Measurements from ENCODE around the gene AAK1.

Gene AAK1

DNA sequence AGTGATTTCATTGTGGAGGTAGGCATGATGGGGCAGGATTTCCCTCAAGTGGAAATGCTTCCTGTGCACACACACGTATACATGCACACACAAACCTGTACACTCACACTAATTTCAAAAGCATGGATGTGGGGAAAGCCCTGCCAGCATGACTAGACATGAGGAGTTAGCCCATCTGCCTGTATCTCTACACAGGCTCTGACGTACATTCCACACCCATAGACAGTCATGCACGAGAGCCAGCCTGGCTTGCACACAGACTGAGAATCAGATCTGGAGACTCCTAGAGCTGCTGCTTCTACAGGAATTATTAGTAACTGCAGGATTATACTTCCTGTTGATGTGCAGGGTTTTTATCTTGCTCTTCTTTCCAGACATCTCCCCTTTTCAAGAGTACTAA lies 179.0 kb downstream of the AAK1 start:
- TF ChIP-seq, protein P1, sequence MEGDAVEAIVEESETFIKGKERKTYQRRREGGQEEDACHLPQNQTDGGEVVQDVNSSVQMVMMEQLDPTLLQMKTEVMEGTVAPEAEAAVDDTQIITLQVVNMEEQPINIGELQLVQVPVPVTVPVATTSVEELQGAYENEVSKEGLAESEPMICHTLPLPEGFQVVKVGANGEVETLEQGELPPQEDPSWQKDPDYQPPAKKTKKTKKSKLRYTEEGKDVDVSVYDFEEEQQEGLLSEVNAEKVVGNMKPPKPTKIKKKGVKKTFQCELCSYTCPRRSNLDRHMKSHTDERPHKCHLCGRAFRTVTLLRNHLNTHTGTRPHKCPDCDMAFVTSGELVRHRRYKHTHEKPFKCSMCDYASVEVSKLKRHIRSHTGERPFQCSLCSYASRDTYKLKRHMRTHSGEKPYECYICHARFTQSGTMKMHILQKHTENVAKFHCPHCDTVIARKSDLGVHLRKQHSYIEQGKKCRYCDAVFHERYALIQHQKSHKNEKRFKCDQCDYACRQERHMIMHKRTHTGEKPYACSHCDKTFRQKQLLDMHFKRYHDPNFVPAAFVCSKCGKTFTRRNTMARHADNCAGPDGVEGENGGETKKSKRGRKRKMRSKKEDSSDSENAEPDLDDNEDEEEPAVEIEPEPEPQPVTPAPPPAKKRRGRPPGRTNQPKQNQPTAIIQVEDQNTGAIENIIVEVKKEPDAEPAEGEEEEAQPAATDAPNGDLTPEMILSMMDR (IDR thresholded peaks at IDR 0.05; ENCODE audit: poor library complexity, severe bottlenecking): no peak

GRCh38 chr2:69462780-69463179 lies 180.8 kb downstream of the AAK1 start:
- ATAC-seq (ENCODE audit: low read depth) (no peak), DNase-seq (ENCODE audit: low spot score) (no peak)
- TF ChIP-seq, protein P1 (IDR thresholded peaks at IDR 0.05; ENCODE audit: poor library complexity, severe bottlenecking): no peak
- peaks cover 9% of the 10 kb centered on the region for H3K4me1 ChIP-seq (ENCODE audit: insufficient read depth, poor library complexity, severe bottlenecking)
- H3K9me3 ChIP-seq (ENCODE audit: severe bottlenecking): no peaks in the 10 kb centered on the region
- no peak overlapping the region for H3K4me3 ChIP-seq (ENCODE audit: severe bottlenecking)
- H3K36me3 ChIP-seq (ENCODE audit: low read depth): no peaks in the 10 kb centered on the region; the same call in 1 of the 2 replicates
- no peak overlapping the region for H3K27ac ChIP-seq (ENCODE audit: poor library complexity, severe bottlenecking)
- no peaks in the 10 kb centered on the region for H3K27me3 ChIP-seq (ENCODE audit: insufficient read depth, poor library complexity, severe bottlenecking)

More for the DNA sequence above, 179.0 kb downstream of the AAK1 start:
- peak; percentile 75 for DNase-seq (ENCODE audit: low spot score)
- ATAC-seq (ENCODE audit: low read depth): peak; percentile 99
- Histone ChIP-seq H3K9me3 (ENCODE audit: severe bottlenecking) (no peaks in the 10 kb centered on the region), H3K27ac (ENCODE audit: poor library complexity, severe bottlenecking) (peak overlapping the region; percentile 6), H3K4me3 (ENCODE audit: severe bottlenecking) (no peak overlapping the region), H3K27me3 (ENCODE audit: insufficient read depth, poor library complexity, severe bottlenecking) (no peaks in the 10 kb centered on the region), H3K4me1 (ENCODE audit: insufficient read depth, poor library complexity, severe bottlenecking) (peaks cover 9% of the 10 kb centered on the region), H3K36me3 (ENCODE audit: low read depth) (no peaks in the 10 kb centered on the region; the same call in 1 of the 2 replicates)

- Histone ChIP-seq H3K4me1 (ENCODE audit: insufficient read depth, poor library complexity, severe bottlenecking) (peaks cover 9% of the 10 kb centered on the region), H3K27ac (ENCODE audit: poor library complexity, severe bottlenecking) (no peak overlapping the region), H3K9me3 (ENCODE audit: severe bottlenecking) (no peaks in the 10 kb centered on the region), H3K36me3 (ENCODE audit: low read depth) (no peaks in the 10 kb centered on the region; the same call in 1 of the 2 replicates), H3K4me3 (ENCODE audit: severe bottlenecking) (no peak overlapping the region), H3K27me3 (ENCODE audit: insufficient read depth, poor library complexity, severe bottlenecking) (no peaks in the 10 kb centered on the region)
- DNase-seq (ENCODE audit: low spot score) (no peak), ATAC-seq (ENCODE audit: low read depth) (no peak)
- TF ChIP-seq, protein P1 (IDR thresholded peaks at IDR 0.05; ENCODE audit: poor library complexity, severe bottlenecking): no peak
Observed at GRCh38 chr2:69461404-69461803, 182.1 kb downstream of the AAK1 start.

GRCh38 chr2:69459936-69460335 lies 183.6 kb downstream of the AAK1 start:
- DNase-seq (ENCODE audit: low spot score): no peak
- no peak for ATAC-seq (ENCODE audit: low read depth)
- Histone ChIP-seq H3K9me3 (ENCODE audit: severe bottlenecking) (no peaks in the 10 kb centered on the region), H3K4me3 (ENCODE audit: severe bottlenecking) (no peak overlapping the region), H3K4me1 (ENCODE audit: insufficient read depth, poor library complexity, severe bottlenecking) (peaks cover 8% of the 10 kb centered on the region), H3K27me3 (ENCODE audit: insufficient read depth, poor library complexity, severe bottlenecking) (no peaks in the 10 kb centered on the region), H3K27ac (ENCODE audit: poor library complexity, severe bottlenecking) (no peak overlapping the region), H3K36me3 (ENCODE audit: low read depth) (no peaks in the 10 kb centered on the region; the same call in 1 of the 2 replicates)
- TF ChIP-seq, protein P1 (IDR thresholded peaks at IDR 0.05; ENCODE audit: poor library complexity, severe bottlenecking): no peak

- H3K9me3 ChIP-seq (ENCODE audit: severe bottlenecking): no peaks in the 10 kb centered on the region
- H3K27me3 ChIP-seq (ENCODE audit: insufficient read depth, poor library complexity, severe bottlenecking): no peaks in the 10 kb centered on the region
- TF ChIP-seq, protein P1 (IDR thresholded peaks at IDR 0.05; ENCODE audit: poor library complexity, severe bottlenecking): no peak
- DNase-seq (ENCODE audit: low spot score): no peak
- no peak for ATAC-seq (ENCODE audit: low read depth)
- no peak overlapping the region for H3K27ac ChIP-seq (ENCODE audit: poor library complexity, severe bottlenecking)
- H3K4me1 ChIP-seq (ENCODE audit: insufficient read depth, poor library complexity, severe bottlenecking): no peaks in the 10 kb centered on the region
- H3K36me3 ChIP-seq (ENCODE audit: low read depth): no peaks in the 10 kb centered on the region
- H3K4me3 ChIP-seq (ENCODE audit: severe bottlenecking): no peak overlapping the region
Observed at GRCh38 chr2:69456950-69457445, 186.5 kb downstream of the AAK1 start.

Data from RWPE2 (cell line).